Measurements from ENCODE around the gene GLS. TPM values are rescaled to one million over a fixed set of nuclear protein-coding genes. Genes with fewer than 3 reads are reported as not detected.

Gene GLS
- total RNA-seq, 2 experiments from 2014 or later: 175 to 187 TPM

DNA sequence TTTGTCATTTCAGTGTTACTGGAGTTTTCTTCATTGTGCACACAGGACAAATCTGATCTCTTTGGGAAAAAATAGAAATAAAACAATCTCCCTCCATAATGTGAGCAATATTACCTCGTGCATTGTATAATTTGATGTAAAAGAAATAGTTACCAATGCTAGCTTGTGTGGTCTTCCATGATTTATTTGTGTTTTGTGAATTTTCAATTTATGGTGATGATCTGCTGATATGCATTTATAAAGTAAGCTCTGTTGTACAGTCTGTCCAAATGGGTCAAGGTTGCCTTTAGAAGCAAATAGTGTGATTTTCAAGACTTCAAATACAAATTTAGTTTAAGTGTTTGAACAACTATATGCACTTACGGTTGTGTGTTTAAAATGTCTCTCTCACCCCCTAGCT lies 82.5 kb downstream of the GLS start:
- Mint-ChIP-seq H3K27me3 (no peaks in the 10 kb centered on the region), H3K36me3 (peaks cover 39% of the 10 kb centered on the region), H3K4me3 (no peak overlapping the region), H3K27ac (peak overlapping the region; percentile 66), H3K4me1 (peaks cover 41% of the 10 kb centered on the region), H3K9me3 (no peaks in the 10 kb centered on the region)
- no peak for DNase-seq
- POLR2A ChIA-PET: interaction anchor here (1.1 to 1.3 kb wide), 3 partner anchors 11 to 51 kb away, joined by 3 to 4 read pairs (median 3); partner anchors contain the start of gene STAT1
- ATAC-seq (ENCODE audit: low read depth): no peak

DNA sequence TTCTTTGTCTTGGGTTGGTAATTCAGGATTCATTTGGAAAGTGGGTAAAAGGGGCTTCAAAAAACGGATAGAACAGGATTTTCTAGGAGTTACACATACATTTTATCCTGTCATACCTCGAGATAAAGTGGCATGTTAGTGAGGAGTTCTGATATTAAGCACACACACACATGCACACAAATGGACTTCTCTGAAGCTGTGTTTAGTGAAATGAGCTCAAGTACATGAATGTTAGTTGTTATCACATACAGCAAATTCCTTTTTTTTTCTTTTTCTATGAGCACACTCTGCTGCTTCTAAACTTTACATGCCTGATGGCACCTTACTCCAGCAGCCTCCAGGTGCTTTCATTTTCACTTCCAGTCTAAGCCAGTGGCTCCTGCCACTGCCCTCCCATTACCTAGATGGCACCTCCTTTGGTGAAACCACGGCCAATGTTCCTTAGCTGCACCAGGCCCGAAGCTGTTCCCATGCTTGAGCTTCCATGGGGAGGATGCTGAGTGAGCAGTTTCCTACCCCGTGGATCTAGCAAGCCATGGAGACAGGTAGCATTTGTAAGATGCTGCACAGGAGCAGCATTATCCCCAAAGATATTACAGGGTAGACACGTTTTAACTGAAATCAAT lies 83.7 kb downstream of the GLS start:
- peaks cover 42% of the 10 kb centered on the region for H3K36me3 Mint-ChIP-seq
- peak; percentile 33 for ATAC-seq (ENCODE audit: low read depth)
- DNase-seq: no peak
- POLR2A ChIA-PET: interaction anchor here (0.8 to 1.5 kb wide), 5 partner anchors 10 to 84 kb away, joined by 3 to 6 read pairs (median 3); no protein-coding TSS in a partner anchor
- H3K4me1 Mint-ChIP-seq: peaks cover 39% of the 10 kb centered on the region
- peak overlapping the region; percentile 67 for H3K27ac Mint-ChIP-seq
- H3K4me3 Mint-ChIP-seq: peak overlapping the region; percentile 13
- no peaks in the 10 kb centered on the region for H3K9me3 Mint-ChIP-seq
- no peaks in the 10 kb centered on the region for H3K27me3 Mint-ChIP-seq

DNA sequence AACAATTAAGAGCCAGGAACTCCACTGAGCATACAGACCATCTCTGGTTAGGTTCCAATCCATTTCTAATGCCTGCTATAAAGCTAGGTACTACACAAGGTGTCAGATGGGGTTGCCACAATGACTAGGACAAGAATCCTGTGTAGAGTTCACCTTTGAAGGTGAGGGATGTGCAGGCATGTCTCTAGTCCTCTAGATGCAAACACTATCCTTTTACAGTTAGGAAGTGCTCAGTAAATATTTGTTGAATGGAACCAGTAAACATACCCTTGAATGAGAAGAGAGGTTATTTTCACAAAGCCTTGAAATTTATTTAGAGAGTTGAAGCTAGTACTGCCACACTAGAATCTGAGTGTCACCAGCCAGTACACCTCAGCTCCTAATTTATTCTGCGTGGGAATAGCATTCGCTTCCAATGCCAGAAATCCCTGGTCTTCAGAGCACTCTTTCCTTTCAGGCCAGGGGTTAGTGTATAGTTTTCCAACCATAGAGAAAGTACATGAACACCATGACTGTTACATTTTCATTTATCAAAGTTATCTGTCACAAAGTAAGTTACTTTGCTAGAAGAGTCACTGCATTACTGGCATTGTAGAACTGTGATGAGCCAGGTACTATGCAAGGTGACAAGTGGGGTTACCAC lies 85.1 kb downstream of the GLS start:
- DNase-seq (no peak), ATAC-seq (ENCODE audit: low read depth) (no peak)
- peaks cover 41% of the 10 kb centered on the region for H3K4me1 Mint-ChIP-seq
- POLR2A ChIA-PET: interaction anchor here (1.1 to 1.5 kb wide), 2 partner anchors 19 to 86 kb away, joined by 3 to 6 read pairs; no protein-coding TSS in a partner anchor
- H3K36me3 Mint-ChIP-seq: peaks cover 53% of the 10 kb centered on the region
- H3K27ac Mint-ChIP-seq: no peak overlapping the region
- H3K27me3 Mint-ChIP-seq: no peaks in the 10 kb centered on the region
- H3K9me3 Mint-ChIP-seq: no peaks in the 10 kb centered on the region
- no peak overlapping the region for H3K4me3 Mint-ChIP-seq

DNA sequence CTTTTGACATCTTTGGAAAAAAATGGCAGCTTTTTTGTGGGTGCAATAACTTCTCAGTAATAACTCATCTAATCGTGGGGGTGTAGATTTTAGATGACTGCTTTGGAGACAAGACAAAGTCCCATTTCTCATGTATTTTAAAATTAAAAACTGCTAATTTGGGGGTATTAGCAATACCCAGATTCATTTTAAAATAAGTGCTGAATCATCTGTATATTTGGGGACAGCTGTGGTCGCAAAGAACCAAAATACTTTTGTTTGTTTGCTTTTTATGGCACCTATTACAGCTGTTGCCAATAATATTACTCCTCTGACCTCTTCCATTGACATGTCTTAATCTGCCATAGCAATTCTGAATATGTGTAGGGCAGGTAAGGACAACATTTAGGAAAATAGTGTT lies 87.9 kb downstream of the GLS start:
- POLR2A ChIA-PET: interaction anchor here (1.2 to 1.3 kb wide), 2 partner anchors 9 to 52 kb away, joined by 3 to 4 read pairs; no protein-coding TSS in a partner anchor
- Mint-ChIP-seq H3K36me3 (peaks cover 52% of the 10 kb centered on the region), H3K9me3 (no peaks in the 10 kb centered on the region), H3K4me3 (no peak overlapping the region), H3K27ac (no peak overlapping the region), H3K4me1 (peaks cover 31% of the 10 kb centered on the region), H3K27me3 (no peaks in the 10 kb centered on the region)
- no peak for ATAC-seq (ENCODE audit: low read depth)
- no peak for DNase-seq

DNA sequence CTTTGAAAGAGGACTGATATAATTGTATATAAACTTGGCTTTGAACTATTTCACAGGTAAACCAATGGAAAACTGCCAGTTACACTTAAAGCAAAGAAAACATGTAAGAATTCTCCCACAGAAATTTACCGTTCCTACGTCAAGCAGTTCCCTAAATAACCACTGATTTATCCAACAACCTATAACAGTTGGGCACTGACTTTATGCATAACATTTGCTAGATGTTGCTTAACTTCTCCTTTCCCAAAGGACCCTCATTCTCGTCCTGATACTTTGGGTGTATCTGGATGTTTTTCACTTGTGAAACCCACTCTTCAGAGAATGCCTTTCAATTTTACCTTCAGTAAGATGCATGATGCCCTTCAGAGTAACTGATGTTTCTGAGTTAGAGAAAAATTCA lies 89.5 kb downstream of the GLS start:
- H3K27me3 Mint-ChIP-seq: no peaks in the 10 kb centered on the region
- H3K4me1 Mint-ChIP-seq: peaks cover 26% of the 10 kb centered on the region
- DNase-seq (no peak), ATAC-seq (ENCODE audit: low read depth) (no peak)
- no peak overlapping the region for H3K4me3 Mint-ChIP-seq
- peaks cover 54% of the 10 kb centered on the region for H3K36me3 Mint-ChIP-seq
- no peaks in the 10 kb centered on the region for H3K9me3 Mint-ChIP-seq
- POLR2A ChIA-PET: interaction anchor here (1.1 kb wide), 1 partner anchor 8 kb away, joined by 3 read pairs; no protein-coding TSS in a partner anchor
- peak overlapping the region; percentile 52 for H3K27ac Mint-ChIP-seq

DNA sequence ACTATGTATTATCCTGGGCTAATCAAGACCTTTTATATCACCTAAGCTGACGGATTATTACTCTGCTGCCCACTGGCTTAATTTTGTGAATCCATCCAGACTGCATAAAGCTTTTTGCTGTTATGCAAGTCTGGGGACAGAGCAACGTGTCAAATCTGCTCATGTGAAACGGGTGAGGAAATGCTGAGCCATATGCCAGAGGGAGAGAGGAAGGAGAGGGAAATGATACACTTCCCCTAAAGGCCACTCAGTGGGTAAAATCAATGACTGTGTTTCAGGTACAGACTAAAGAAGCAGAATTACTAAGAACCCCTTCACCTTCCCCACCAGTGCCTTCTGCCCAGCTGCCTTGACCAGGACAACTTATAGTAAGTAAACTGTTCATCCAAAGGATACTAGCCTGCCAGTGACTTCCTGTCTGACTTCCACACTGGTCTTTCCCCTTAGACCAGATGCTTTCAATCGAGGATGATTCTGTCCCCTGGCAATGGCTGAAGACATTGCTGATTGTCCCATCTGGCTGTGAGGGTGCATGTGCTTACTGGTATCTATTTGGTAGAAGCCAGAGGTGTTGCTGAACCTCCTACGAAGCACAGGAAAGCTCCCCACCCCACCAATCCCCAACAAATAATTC lies 90.4 kb downstream of the GLS start:
- no peak overlapping the region for H3K4me3 Mint-ChIP-seq
- no peaks in the 10 kb centered on the region for H3K9me3 Mint-ChIP-seq
- peaks cover 60% of the 10 kb centered on the region for H3K36me3 Mint-ChIP-seq
- H3K27me3 Mint-ChIP-seq: no peaks in the 10 kb centered on the region
- DNase-seq (no peak), ATAC-seq (ENCODE audit: low read depth) (no peak)
- POLR2A ChIA-PET: no interaction called here
- H3K4me1 Mint-ChIP-seq: peaks cover 21% of the 10 kb centered on the region
- peak overlapping the region; percentile 28 for H3K27ac Mint-ChIP-seq

DNA sequence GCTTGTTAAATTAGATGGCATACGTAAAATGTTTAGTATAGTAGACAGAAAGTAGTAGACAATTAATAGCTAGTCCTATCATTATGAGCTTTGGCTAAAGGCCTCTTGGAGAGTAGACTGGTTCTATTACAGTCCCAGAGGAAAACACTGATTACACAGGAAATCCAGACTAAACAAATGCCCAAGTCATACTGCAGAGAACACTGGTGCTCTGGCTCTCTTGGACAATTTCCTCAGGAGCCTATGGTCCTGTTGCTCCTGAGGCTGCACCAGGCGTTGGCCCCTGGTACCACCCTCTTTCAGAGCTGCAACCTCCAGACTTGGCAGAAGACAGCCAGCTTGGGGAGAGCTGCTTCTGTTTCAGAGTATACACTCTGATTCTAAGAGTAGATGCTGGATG lies 91.6 kb downstream of the GLS start:
- DNase-seq: no peak
- H3K27me3 Mint-ChIP-seq: no peaks in the 10 kb centered on the region
- POLR2A ChIA-PET: interaction anchor here (0.7 to 1.5 kb wide), 3 partner anchors 36 to 182 kb away, joined by 3 to 4 read pairs (median 3); no protein-coding TSS in a partner anchor
- H3K4me3 Mint-ChIP-seq: no peak overlapping the region
- ATAC-seq (ENCODE audit: low read depth): no peak
- no peak overlapping the region for H3K27ac Mint-ChIP-seq
- peaks cover 19% of the 10 kb centered on the region for H3K4me1 Mint-ChIP-seq
- no peaks in the 10 kb centered on the region for H3K9me3 Mint-ChIP-seq
- peaks cover 61% of the 10 kb centered on the region for H3K36me3 Mint-ChIP-seq

DNA sequence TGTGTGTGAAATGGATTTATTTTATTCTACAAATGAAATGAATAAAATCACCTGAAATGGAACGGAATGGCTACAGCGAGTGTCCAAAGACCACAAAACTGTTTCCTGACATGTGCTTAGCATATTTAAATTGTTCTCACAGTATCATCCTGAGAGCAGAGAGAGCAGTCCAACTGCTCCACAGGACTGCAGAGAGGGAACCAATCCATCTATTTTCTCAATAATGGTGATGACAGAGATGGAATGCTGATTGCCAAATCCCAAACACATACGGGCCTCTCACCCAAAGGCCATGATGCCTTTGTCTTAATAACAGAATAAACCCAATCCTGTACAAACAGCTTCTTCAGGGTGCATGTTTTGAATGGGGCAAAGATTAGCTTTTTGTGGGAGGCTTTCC lies 92.2 kb downstream of the GLS start:
- no peaks in the 10 kb centered on the region for H3K27me3 Mint-ChIP-seq
- H3K9me3 Mint-ChIP-seq: no peaks in the 10 kb centered on the region
- peaks cover 23% of the 10 kb centered on the region for H3K4me1 Mint-ChIP-seq
- peaks cover 65% of the 10 kb centered on the region for H3K36me3 Mint-ChIP-seq
- no peak overlapping the region for H3K27ac Mint-ChIP-seq
- ATAC-seq (ENCODE audit: low read depth) (no peak), DNase-seq (no peak)
- POLR2A ChIA-PET: interaction anchor here (1.1 to 1.5 kb wide), 2 partner anchors 35 to 47 kb away, joined by 3 to 4 read pairs; no protein-coding TSS in a partner anchor
- no peak overlapping the region for H3K4me3 Mint-ChIP-seq

DNA sequence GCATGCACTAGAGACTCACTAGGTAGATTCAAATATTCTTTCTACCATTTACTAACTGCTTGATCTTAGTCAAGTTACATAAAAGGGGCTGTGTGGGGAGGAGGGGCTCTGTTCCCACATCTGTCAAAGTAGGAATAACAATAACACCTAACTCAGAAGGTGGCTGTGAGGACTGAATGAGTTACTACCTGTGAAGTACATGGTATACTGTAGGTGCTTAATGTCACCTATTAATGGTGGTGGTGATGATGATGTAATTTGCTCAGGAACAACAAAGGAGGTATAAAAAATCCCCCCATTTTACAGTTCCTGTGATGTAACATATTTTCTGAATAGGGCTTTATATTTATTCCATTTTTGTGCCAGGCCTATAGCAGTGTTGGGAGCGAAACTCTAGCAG lies 92.6 kb downstream of the GLS start:
- Mint-ChIP-seq H3K27me3 (no peaks in the 10 kb centered on the region), H3K4me1 (peaks cover 24% of the 10 kb centered on the region), H3K4me3 (no peak overlapping the region), H3K27ac (no peak overlapping the region), H3K36me3 (peaks cover 65% of the 10 kb centered on the region), H3K9me3 (no peaks in the 10 kb centered on the region)
- ATAC-seq (ENCODE audit: low read depth) (no peak), DNase-seq (no peak)
- POLR2A ChIA-PET: interaction anchor here (1.1 to 1.5 kb wide), 2 partner anchors 34 to 47 kb away, joined by 3 to 4 read pairs; no protein-coding TSS in a partner anchor

DNA sequence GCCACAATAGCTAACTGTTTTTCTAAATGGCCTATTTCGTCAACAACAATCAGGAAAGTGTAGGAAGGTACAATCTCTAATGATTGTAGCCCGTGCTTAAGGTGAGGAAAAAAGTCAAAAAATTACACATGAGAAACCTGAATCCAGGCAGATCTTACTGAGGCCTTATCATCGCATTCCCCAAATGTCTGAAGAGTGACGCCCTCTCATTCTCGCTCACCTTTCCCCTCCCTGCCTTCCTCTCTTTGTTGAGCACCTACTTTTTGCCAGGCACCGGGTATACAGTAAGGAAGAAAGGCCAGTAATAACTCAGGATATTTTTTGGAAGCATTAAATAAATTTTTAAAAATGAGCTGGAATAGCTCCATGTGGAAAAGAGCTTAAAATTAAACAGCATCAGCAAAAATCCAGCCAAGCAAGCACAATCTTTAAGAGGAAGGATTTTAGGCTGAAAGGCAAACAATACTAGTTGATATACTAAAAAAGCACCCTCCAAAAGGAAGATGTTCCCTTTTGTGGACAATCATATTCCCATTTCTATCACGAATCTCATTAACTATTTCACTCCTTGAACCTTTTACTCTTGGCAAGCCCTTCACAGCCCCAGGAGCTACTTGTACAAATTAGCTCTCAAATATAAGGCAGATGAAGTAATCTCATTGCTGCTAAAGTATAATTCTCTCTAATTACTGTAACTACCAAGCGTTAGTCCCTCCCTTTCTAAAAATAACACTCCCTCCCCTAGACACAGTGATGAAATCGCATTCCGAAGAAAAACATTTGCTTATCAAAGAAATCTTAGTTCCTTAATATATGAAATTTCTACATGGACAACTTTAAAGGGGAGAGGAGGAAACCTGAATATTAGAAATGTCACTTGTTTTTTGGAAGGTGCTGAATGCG lies 93.4 kb downstream of the GLS start:
- POLR2A ChIA-PET: interaction anchor here (0.8 to 2.8 kb wide), 3 partner anchors 10 to 15 kb away, joined by 3 to 12 read pairs (median 3); no protein-coding TSS in a partner anchor

DNA sequence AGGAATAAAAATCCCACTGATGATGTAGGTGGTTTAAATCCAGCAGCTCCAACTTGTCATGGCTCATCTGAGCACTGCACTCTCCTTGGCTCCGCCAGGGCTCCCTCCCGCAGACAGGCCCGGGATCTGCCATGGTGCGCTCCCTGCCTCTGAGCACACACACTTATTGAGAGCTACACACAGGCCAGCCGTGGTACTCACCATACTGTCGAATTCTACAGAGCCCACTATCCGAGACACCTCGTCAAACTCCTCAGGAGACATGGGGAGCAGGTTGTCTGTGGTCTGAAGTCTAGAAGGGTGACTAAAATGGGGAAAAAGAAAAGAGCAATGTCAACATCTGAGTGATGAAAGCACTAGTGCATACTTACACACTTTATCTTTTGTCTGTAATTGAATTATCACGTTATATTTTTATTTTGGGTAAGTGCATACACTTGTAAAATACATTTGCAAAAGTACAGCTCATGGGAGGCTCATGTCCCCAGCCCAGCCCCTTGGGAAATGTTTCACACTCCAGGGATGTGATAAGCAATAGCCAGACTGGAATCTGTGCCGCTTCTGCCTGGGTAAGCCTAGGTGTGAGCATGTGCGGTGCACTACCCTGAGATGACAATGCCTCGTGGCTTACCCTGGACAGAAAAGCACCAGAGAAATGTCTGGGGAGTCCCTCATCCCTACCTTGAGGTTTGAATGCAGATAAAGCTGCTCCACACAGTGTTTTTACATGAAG lies 94.2 kb downstream of the GLS start:
- H3K4me1 Mint-ChIP-seq: peaks cover 26% of the 10 kb centered on the region
- H3K27ac Mint-ChIP-seq: peak overlapping the region; percentile 26
- H3K27me3 Mint-ChIP-seq: no peaks in the 10 kb centered on the region
- POLR2A ChIA-PET: interaction anchor here (0.8 to 2.8 kb wide), 4 partner anchors 10 to 39 kb away, joined by 3 to 12 read pairs (median 3); no protein-coding TSS in a partner anchor
- ATAC-seq (ENCODE audit: low read depth): no peak
- no peak for DNase-seq
- no peak overlapping the region for H3K4me3 Mint-ChIP-seq
- no peaks in the 10 kb centered on the region for H3K9me3 Mint-ChIP-seq
- H3K36me3 Mint-ChIP-seq: peaks cover 69% of the 10 kb centered on the region

More for the DNA sequence above, 93.4 kb downstream of the GLS start:
- Mint-ChIP-seq H3K4me1 (peaks cover 31% of the 10 kb centered on the region), H3K4me3 (no peak overlapping the region), H3K27ac (peak overlapping the region; percentile 17), H3K27me3 (no peaks in the 10 kb centered on the region), H3K9me3 (no peaks in the 10 kb centered on the region), H3K36me3 (peaks cover 68% of the 10 kb centered on the region)
- DNase-seq (no peak), ATAC-seq (ENCODE audit: low read depth) (no peak)

DNA sequence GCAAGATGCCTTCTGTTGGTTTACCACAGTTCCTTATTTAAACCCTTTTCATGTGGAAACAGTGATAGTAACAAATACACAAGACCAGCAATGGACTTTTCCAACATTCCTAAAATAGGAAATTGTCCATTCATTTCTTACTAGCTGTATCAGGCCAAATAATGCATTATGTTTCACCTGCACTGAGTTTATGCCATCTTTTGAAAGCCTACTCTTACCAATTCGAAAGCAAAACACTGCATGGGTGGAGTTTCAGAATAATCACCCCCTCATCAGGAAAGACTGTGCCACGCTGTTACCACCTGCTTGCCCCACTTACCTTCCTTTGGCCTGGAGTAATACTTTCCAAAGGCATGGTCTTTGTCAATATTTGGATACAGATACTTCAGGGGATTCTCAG lies 95.9 kb downstream of the GLS start:
- peaks cover 34% of the 10 kb centered on the region for H3K4me1 Mint-ChIP-seq
- no peaks in the 10 kb centered on the region for H3K27me3 Mint-ChIP-seq
- no peak for DNase-seq
- peak overlapping the region; percentile 23 for H3K27ac Mint-ChIP-seq
- ATAC-seq (ENCODE audit: low read depth): no peak
- POLR2A ChIA-PET: interaction anchor here (1.0 to 2.8 kb wide), 3 partner anchors 8 to 12 kb away, joined by 4 to 12 read pairs (median 10); no protein-coding TSS in a partner anchor
- no peak overlapping the region for H3K4me3 Mint-ChIP-seq
- no peaks in the 10 kb centered on the region for H3K9me3 Mint-ChIP-seq
- H3K36me3 Mint-ChIP-seq: peaks cover 73% of the 10 kb centered on the region

Measured in activated naive CD8-positive, alpha-beta T cell treated with anti-CD3 and anti-CD28 coated beads, Interleukin-2, amount 10 ng/mL, durations not matched to agents 7 days and 5 days (primary cell).